Astrocyte (in vitro differentiated cells and primary cell): Measurements from ENCODE around the gene CREB5. TPM values are rescaled to one million over a fixed set of nuclear protein-coding genes. Genes with fewer than 3 reads are reported as not detected.

Source experiments
- DNase-seq: peaks from one replicate; pipeline ENCODE4 v3.0.0-alpha.2; 2010; ENCODE audit warnings: low read depth
- FAIRE-seq: peaks from 2 replicates; lab custom pipeline; 2011; peaks lifted over from hg19 to GRCh38; lab: Jason Lieb, UNC
- H2AFZ ChIP-seq: 2 replicates; pipeline ENCODE4 v1.6.0; 2012; ENCODE audit warnings: low read depth, low read length, inconsistent platforms
- H3K27ac ChIP-seq: 2 replicates; pipeline ENCODE4 v1.5.1; 2011; ENCODE audit warnings: low read depth, low read length, inconsistent platforms
- H3K27me3 ChIP-seq: 2 replicates; pipeline ENCODE4 v1.6.0; 2011; ENCODE audit warnings: low read length, inconsistent platforms; ENCODE audit not compliant: insufficient read depth
- H3K36me3 ChIP-seq: 2 replicates; pipeline ENCODE4 v1.5.1; 2011; ENCODE audit warnings: low read length, inconsistent platforms; ENCODE audit not compliant: insufficient read depth
- H3K4me1 ChIP-seq: 2 replicates; pipeline ENCODE4 v1.5.1; 2011; ENCODE audit warnings: low read length, inconsistent platforms; ENCODE audit not compliant: insufficient read depth
- H3K4me2 ChIP-seq: 2 replicates; pipeline ENCODE4 v1.6.0; 2012; ENCODE audit warnings: low read length, inconsistent platforms
- H3K4me3 ChIP-seq: 2 replicates; pipeline ENCODE4 v1.5.1; 2011; ENCODE audit warnings: low read depth, mild to moderate bottlenecking, low read length, inconsistent platforms; ENCODE audit not compliant: insufficient read depth
- H3K79me2 ChIP-seq: 2 replicates; pipeline ENCODE4 v1.6.0; 2012; ENCODE audit warnings: mild to moderate bottlenecking, low read length, inconsistent platforms; ENCODE audit not compliant: insufficient read depth
- H3K9ac ChIP-seq: 2 replicates; pipeline ENCODE4 v1.6.0; 2012; ENCODE audit warnings: mild to moderate bottlenecking, low read length, inconsistent platforms
- H3K9me3 ChIP-seq: 2 replicates; pipeline ENCODE4 v1.5.1; 2012; ENCODE audit warnings: low read depth, mild to moderate bottlenecking, low read length, inconsistent platforms; ENCODE audit not compliant: insufficient read depth
- H4K20me1 ChIP-seq: 2 replicates; pipeline ENCODE4 v1.6.0; 2012; ENCODE audit warnings: low read length, inconsistent platforms; ENCODE audit not compliant: insufficient read depth
- H3K27ac Mint-ChIP-seq: one replicate; pipeline ENCODE4 v1.8.0; 2021; ENCODE audit warnings: mild to moderate bottlenecking, mixed read lengths; ENCODE audit not compliant: unreplicated experiment
- H3K27me3 Mint-ChIP-seq: one replicate; pipeline ENCODE4 v1.8.0; 2021; ENCODE audit warnings: low read depth, mixed read lengths; ENCODE audit not compliant: unreplicated experiment
- H3K36me3 Mint-ChIP-seq: one replicate; pipeline ENCODE4 v1.8.0; 2021; ENCODE audit warnings: low read depth, mixed read lengths; ENCODE audit not compliant: unreplicated experiment
- H3K4me1 Mint-ChIP-seq: one replicate; pipeline ENCODE4 v1.8.0; 2021; ENCODE audit warnings: low read depth, mixed read lengths; ENCODE audit not compliant: unreplicated experiment
- H3K4me3 Mint-ChIP-seq: one replicate; pipeline ENCODE4 v1.8.0; 2021; ENCODE audit warnings: mild to moderate bottlenecking, moderate library complexity, mixed read lengths; ENCODE audit not compliant: unreplicated experiment
- H3K9me3 Mint-ChIP-seq: one replicate; pipeline ENCODE4 v1.8.0; 2021; ENCODE audit warnings: mild to moderate bottlenecking, mixed read lengths; ENCODE audit not compliant: unreplicated experiment
- CTCF ChIP-seq: IDR thresholded peaks from 2 replicates; pipeline ENCODE4 v1.5.1; 2011; ENCODE audit warnings: low read depth, mild to moderate bottlenecking, inconsistent platforms, low read length, moderate library complexity; ENCODE audit not compliant: insufficient read depth
- EZH2 ChIP-seq: IDR thresholded peaks from 2 replicates; pipeline ENCODE4 v1.6.1; 2012; ENCODE audit warnings: mild to moderate bottlenecking, low read length, inconsistent platforms; ENCODE audit not compliant: insufficient read depth
- total RNA-seq: library from RNA; stranded (reverse); gene quantifications from 2 replicates; pipeline ENCODE4 v1.2.1, GENCODE V29; 2021

CREB5 gene
- total RNA-seq, 1 donor from 2014 or later, result 25.4 TPM

GRCh38 chr7:28533731-28534531, 121.6 kb downstream of the CREB5 start:
- Mint-ChIP-seq H3K9me3 (peaks cover 3% of the 10 kb centered on the region), H3K4me3 (no peak overlapping the region), H3K36me3 (peaks cover 6% of the 10 kb centered on the region), H3K27me3 (no peaks in the 10 kb centered on the region), H3K27ac (peak overlapping the region; percentile 50), H3K4me1 (peaks cover 11% of the 10 kb centered on the region)
- Histone ChIP-seq H3K4me1 (peaks cover 18% of the 10 kb centered on the region), H3K9ac (peak overlapping the region; percentile 7), H3K9me3 (no peaks in the 10 kb centered on the region), H3K4me3 (no peak overlapping the region), H3K79me2 (no peaks in the 10 kb centered on the region), H3K4me2 (peak overlapping the region; percentile 40), H4K20me1 (no peaks in the 10 kb centered on the region), H3K27ac (peak overlapping the region; percentile 22), H3K27me3 (no peaks in the 10 kb centered on the region), H3K36me3 (no peaks in the 10 kb centered on the region), H2AFZ (no peak overlapping the region)
- TF ChIP-seq CTCF, result no peak
- TF ChIP-seq EZH2, result no peak
- DNase-seq (no peak), FAIRE-seq (no peak)

GRCh38 chr7:28536259-28536658, 123.9 kb downstream of the CREB5 start:
- TF ChIP-seq EZH2, result no peak
- TF ChIP-seq CTCF, result peak; percentile 41
- no peaks in the 10 kb centered on the region for H3K79me2 ChIP-seq
- H3K9ac ChIP-seq, result no peak overlapping the region
- no peak overlapping the region for H3K4me3 ChIP-seq
- peaks cover 8% of the 10 kb centered on the region for H3K36me3 Mint-ChIP-seq
- H2AFZ ChIP-seq, result no peak overlapping the region
- H3K27me3 Mint-ChIP-seq, result no peaks in the 10 kb centered on the region
- no peaks in the 10 kb centered on the region for H4K20me1 ChIP-seq
- H3K4me2 ChIP-seq, result no peak overlapping the region
- H3K27ac Mint-ChIP-seq, result no peak overlapping the region
- FAIRE-seq, result no peak
- H3K27ac ChIP-seq, result no peak overlapping the region
- H3K36me3 ChIP-seq, result no peaks in the 10 kb centered on the region
- H3K4me3 Mint-ChIP-seq, result no peak overlapping the region
- peaks cover 10% of the 10 kb centered on the region for H3K4me1 Mint-ChIP-seq
- H3K4me1 ChIP-seq, result peaks cover 10% of the 10 kb centered on the region
- H3K27me3 ChIP-seq, result no peaks in the 10 kb centered on the region
- DNase-seq, result peak; percentile 26
- H3K9me3 Mint-ChIP-seq, result peaks cover 3% of the 10 kb centered on the region
- no peaks in the 10 kb centered on the region for H3K9me3 ChIP-seq
